ENCODE data around the gene NBPF9.
A peak's percentile ranks its signal among the peaks of the same experiment; 100 is the strongest.
"Not testable (repeated sequence)": the region's sequence is repeated elsewhere in the genome, so short reads cannot be mapped to it uniquely, and the experiment has no call there.

The NBPF9 gene, protein sequence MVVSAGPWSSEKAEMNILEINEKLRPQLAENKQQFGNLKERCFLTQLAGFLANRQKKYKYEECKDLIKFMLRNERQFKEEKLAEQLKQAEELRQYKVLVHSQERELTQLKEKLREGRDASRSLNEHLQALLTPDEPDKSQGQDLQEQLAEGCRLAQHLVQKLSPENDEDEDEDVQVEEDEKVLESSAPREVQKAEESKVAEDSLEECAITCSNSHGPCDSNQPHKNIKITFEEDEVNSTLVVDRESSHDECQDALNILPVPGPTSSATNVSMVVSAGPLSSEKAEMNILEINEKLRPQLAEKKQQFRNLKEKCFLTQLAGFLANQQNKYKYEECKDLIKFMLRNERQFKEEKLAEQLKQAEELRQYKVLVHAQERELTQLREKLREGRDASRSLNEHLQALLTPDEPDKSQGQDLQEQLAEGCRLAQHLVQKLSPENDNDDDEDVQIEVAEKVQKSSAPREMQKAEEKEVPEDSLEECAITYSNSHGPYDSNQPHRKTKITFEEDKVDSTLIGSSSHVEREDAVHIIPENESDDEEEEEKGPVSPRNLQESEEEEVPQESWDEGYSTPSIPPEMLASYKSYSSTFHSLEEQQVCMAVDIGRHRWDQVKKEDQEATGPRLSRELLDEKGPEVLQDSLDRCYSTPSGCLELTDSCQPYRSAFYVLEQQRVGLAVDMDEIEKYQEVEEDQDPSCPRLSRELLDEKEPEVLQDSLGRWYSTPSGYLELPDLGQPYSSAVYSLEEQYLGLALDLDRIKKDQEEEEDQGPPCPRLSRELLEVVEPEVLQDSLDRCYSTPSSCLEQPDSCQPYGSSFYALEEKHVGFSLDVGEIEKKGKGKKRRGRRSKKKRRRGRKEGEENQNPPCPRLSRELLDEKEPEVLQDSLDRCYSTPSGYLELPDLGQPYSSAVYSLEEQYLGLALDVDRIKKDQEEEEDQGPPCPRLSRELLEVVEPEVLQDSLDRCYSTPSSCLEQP (N-terminal part only)
- 23.4 to 40.7 (median 36.9) reads per million in 3 experiments for total RNA-seq

GRCh38 chr1:149103109-149104081 is at the start of gene NBPF9:
TSS of gene NBPF9 (minus strand) at chr1:149103551. CDS start at chr1:149082139, 21,412 bp downstream.
- peak; percentile 56 for DNase-seq

DNA sequence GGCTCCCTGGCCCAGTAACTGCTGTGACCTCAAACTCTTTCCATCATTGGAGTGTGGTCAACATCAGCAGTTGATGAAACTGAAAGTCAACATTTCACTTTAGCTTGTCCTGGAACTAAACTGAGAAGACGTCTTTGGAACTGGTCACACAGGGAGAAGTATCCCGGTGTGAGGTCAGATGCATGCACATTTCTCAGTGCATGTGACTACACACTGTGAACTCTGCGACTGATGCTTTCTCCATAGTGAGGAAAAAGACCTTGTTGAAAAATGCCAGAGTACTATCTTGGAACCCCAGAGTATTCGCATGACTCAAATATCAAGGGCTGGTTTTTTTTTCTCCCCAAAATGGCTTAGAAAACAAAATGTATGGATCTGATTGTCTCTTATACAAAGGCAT is 46.6 kb upstream of the NBPF9 start:
- not testable (repeated sequence) for DNase-seq

GRCh38 chr1:149137585-149137984 is 34.2 kb upstream of the NBPF9 start:
- not testable (repeated sequence) for DNase-seq

- DNase-seq = not testable (repeated sequence)
Observed at GRCh38 chr1:149130938-149131337, 27.6 kb upstream of the NBPF9 start.

- not testable (repeated sequence) for DNase-seq
Observed at GRCh38 chr1:149129245-149129644, 25.9 kb upstream of the NBPF9 start.

- not testable (repeated sequence) for DNase-seq
Observed at GRCh38 chr1:149126555-149127145, 23.3 kb upstream of the NBPF9 start.

- not testable (repeated sequence) for DNase-seq
Observed at GRCh38 chr1:149123948-149124926, 20.9 kb upstream of the NBPF9 start.

- DNase-seq = not testable (repeated sequence)
Observed at GRCh38 chr1:149112828-149113227, 9.5 kb upstream of the NBPF9 start.

DNA sequence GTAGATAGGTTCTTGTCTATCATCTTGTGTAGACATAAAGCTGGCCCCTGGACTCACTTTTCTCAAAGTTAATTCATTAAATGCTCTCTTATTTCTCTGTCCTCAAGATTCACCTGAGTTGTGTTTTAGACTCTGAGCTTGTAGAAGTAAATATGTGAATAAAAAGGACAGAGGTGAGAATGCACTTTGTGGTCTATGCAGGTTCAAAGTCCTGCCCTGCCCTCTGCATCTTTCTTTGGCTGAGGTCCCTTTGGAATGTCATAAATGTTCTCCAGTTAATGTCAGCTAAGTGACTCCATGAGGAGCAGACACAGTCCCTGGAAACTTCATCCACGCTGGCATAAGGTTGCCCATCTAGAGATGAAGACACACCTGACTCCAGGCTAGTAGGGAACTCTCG is 7.0 kb upstream of the NBPF9 start:
- DNase-seq = not testable (repeated sequence)

GRCh38 chr1:149102574-149102973 is 777 bp downstream of the NBPF9 start:
- DNase-seq = peak; percentile 59

DNA sequence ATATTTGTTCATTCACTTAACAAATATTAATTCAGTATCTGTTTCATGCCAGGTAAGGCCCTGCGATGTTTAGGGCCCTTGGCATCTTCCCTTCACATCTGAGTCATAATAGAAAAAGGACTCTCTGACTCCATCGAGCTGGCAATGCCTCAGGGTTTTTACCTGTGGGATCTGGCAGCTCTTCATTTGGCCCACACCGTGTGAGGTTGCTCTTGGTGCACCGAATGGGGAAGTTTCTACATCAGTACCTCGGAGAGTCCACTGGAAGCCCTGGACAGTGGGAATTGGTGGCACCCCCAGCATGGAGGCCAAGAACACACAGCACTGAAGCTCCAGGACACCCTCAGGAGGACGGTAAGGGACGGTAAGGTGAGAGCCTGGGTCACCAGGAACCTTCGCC is 5.1 kb downstream of the NBPF9 start:
- DNase-seq = not testable (repeated sequence)

- DNase-seq = not testable (repeated sequence)
Observed at GRCh38 chr1:149093155-149093554, 10.2 kb downstream of the NBPF9 start.

- not testable (repeated sequence) for DNase-seq
Observed at GRCh38 chr1:149075505-149076127, 27.7 kb downstream of the NBPF9 start.

- not testable (repeated sequence) for DNase-seq
Observed at GRCh38 chr1:149064611-149065010, 38.7 kb downstream of the NBPF9 start.

DNA sequence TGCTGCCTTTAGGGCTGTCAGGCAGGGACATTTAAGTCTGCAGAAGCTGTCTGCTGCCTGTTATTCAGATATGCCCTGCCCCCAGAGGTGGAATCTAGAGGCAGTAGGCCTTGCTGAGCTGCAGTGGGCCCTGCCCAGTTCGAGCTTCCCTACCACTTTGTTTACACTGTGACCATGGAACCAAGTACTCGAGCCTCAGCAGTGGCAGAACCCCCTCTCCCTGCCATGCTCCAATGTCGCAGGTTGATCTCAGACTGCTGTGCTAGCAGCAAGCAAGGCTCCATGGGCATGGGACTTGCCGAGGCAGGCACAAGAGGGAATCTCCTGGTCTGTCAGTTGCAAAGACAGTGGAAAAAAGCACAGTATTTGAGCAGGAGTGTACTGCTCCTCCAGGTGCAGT is 60.3 kb downstream of the NBPF9 start:
- not testable (repeated sequence) for DNase-seq

- DNase-seq = not testable (repeated sequence)
Observed at GRCh38 chr1:149033916-149034315, 69.4 kb downstream of the NBPF9 start.

DNA sequence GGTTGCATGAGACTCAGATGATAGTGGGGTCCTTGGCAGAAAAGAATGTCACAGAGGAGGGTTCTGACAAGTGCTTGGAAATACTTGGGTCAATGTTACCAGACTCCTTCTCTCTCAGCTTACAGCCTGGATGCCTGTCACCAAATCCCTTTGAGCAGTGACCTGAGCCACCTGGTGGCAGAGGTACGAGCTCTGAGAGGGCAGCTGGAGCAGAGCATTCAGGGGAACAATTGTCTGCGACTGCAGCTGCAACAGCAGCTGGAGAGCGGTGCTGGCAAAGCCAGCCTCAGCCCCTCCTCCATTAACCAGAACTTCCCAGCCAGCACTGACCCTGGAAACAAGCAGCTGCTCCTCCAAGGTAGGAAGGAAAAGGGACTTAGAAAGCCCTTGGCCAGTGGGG is 79.0 kb downstream of the NBPF9 start:
- DNase-seq = not testable (repeated sequence)

- not testable (repeated sequence) for DNase-seq
Observed at GRCh38 chr1:149018577-149018976, 84.8 kb downstream of the NBPF9 start.

DNA sequence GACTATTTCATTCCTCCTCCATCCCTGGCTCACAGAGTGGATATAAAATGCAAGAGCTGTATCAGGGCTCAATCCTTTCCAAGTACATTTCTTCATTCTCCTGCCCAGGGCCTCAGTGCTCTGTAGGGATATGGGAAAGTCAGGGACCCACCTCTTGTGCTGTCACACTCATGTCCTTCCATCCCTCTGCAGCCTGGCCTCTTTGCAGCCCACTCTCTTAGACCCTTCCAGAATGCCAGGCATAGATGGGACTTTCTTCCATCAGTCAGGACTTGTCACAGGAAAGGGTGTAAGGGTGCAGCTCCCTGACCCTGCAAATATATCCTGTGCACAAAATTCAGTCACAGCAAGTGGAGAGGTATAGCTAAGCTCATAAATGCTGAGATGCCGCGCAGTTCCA is 86.7 kb downstream of the NBPF9 start:
- DNase-seq = not testable (repeated sequence)

GRCh38 chr1:149015522-149015921 is 87.8 kb downstream of the NBPF9 start:
- not testable (repeated sequence) for DNase-seq
